Stimulated activated CD8-positive, alpha-beta memory T cell treated with anti-CD3 and anti-CD28 coated beads, Interleukin-12 subunit alpha, Interleukin-12 subunit beta, amount 100 ng/mL, for 4 hours (primary cell): ENCODE measurements around the gene FAM210A.
"Not testable (repeated sequence)": the region's sequence is repeated elsewhere in the genome, so short reads cannot be mapped to it uniquely, and the experiment has no call there.

Experiments
- DNase-seq: peaks from one replicate; pipeline ENCODE4 v3.0.0-alpha.2; 2020; ENCODE audit warnings: low read depth

FAM210A gene

DNA sequence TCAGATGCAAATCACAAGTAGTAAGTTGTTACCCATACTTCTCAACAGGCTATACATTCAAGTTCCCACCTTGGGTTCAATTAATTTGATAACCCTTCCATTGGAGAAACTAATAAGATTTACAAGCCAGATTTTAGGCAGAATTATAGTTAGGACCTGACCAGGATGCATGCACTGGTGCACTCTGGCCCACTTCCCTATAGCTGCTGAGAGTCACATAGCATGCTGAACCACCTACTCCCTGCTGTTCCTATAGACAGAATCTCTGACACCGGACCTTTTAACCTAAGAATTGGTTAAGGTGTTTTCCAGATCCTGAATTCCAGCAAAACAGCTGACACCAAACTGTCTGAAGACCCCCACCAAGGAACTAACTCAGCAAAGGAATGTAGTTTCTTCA, 26.2 kb downstream of the FAM210A start:
- DNase-seq, result no peak

DNA sequence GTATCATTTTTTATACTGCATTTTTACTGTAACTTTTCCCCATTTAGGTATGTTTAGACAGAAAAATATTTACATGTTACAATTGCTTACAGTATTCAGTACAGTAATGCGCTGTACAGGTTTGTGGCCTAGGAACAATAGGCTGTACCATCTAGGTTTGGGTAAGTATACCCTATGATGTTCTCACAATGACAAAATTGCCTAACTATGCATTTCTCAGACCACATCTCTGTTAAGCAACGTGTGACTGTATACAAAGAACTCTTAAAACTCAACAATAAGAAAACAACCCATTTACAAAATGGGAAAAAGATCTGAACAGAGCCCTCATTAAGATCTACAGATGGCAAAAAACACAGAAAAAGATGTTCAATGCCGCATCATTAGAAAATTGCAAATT, 29.4 kb downstream of the FAM210A start:
- DNase-seq, result no peak

DNA sequence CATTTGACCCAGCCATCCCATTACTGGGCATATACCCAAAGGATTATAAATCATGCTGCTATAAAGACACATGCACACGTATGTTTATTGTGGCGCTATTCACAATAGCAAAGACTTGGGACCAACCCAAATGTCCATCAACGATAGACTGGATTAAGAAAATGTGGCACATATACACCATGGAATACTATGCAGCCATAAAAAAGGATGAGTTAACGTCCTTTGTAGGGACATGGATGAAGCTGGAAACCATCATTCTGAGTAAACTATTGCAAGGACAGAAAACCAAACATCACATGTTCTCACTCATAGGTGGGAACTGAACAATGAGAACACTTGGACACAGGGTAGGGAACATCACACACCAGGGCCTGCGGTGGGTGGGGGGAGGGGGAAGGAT, 31.0 kb downstream of the FAM210A start:
- DNase-seq, result not testable (repeated sequence)

DNA sequence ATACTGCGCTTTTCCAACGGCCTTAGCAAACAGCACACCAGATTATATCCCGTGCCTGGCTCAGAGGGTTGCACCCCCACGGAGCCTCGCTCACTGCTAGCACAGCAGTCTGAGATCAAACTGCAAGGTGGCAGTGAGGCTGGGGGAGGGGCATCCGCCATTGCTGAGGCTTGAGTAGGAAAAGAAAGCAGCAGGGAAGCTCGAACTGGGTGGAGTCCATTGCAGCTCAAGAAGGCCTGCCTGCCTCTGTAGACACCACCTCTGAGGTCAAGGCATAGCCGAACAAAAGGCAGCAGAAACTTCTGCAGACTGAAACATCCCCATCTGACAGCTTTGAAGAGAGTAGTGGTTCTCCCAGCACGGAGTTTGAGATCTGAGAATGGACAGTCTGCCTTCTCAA, 36.3 kb downstream of the FAM210A start:
- not testable (repeated sequence) for DNase-seq

DNA sequence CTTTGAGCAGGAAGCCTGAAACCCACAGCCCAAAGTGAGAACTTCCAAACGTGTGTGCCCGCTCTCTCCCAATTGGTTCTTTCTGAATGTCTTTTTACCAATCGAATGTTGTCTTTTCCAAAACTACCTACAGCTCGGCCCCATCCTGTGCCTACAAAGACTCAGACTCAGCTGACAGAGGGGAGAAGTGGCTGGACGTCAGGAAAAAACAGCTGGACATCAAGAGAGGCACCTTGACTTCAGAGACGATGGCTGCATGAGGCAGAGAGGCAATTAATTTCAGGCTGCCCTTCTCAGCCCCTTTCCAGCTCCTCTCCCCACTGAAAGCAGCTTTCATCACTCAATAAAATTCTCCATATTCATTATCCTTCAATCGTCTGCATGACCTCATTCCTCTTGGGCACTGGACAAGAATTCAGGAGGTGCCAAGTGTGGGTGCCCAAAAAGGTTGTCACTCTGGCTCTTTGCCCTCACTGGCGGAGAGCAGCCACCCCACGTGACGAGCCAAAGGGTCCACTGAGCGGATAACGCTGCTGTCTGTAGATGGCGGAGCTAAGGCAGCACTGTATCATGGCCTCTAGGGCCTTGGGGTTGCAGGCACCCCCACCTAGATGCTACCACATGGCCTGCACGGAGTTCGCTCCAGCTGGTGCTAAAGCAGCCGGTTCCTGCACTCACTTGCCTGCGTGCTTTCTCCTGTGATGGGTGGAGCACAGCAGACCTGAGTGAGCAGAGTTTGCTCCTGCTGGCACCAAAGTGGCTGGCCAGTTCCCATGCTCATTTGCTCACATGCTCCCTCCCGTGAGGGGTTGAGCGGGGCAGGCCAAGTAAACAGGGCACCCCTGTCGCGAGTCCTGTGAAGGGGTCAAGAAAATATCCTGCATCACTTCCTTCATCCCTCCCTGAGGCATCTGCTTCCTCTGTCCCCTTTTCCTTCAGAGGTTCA, 37.9 kb downstream of the FAM210A start:
- DNase-seq, result no peak

DNA sequence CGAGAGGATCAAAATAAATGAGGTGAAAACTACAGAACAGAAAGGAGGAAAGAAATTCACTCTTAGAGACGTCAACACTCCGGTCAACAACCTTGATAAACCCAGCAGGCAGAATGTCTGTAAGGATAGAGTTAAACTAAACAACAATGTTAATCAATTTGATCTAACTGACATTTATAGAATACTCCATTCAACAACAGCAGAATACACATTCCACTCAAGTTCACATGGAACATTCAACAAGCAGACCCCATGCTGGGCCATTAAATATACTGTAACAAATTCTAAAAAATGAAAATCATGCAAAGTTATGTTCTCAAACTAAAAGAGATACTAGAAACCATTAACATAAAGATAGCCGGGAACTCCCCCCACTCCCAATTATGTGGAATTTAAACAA, 41.8 kb downstream of the FAM210A start:
- no peak for DNase-seq

DNA sequence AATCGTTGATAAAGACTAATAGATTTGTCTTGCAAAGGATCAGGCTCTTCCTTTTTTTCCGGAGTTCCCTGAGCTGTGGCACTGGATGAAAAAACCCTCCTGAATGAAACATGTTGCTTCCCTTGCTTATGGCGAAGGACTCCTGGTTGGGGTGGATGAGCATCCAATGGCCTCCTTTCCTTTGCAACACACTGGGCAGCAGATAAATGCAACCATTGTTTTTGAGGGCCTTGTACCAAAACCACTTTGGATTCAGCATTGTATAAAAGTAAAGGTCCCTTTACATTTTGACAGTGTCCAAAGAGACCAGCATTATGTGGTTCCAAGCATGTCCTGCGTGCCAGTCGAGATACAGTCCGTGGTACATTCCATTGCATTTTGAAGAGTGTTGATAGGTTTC, 44.7 kb downstream of the FAM210A start:
- no peak for DNase-seq

DNA sequence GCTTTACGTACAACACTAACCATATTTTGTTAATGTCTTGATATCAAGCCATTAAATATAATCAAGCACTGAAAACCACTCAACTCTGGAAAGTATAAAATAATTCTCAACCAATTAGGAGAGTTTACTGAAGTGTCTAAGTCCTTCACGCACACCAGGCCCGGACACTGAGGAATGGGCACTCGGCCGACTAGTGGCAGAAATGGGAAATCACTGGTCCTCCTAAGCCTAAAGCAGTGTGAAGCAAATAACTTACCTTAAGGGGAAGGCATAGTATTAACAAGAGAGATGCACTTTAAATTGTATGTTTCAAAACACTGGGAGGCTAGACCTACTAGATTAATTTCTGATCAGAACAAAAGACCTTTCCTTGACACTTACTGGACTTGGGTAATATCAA, 45.7 kb downstream of the FAM210A start:
- DNase-seq, result no peak

DNA sequence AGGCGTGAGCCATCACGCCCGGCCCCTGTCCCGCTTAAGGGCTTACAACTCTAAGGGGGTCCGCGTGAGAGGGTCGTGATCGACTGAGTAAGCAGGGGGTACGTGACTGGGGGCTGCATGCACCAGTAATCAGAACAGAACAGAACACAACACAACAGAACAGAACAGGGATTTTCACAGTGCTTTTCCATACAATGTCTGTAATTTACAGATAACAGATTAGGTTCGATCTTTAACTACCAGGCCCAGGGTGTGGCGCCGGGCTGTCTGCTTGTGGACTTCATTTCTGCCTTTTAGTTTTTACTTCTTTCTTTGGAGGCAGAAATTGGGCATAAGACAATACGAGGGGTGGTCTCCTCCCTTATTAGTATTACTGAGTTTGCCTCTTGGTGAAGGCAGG, 49.0 kb downstream of the FAM210A start:
- not testable (repeated sequence) for DNase-seq

DNA sequence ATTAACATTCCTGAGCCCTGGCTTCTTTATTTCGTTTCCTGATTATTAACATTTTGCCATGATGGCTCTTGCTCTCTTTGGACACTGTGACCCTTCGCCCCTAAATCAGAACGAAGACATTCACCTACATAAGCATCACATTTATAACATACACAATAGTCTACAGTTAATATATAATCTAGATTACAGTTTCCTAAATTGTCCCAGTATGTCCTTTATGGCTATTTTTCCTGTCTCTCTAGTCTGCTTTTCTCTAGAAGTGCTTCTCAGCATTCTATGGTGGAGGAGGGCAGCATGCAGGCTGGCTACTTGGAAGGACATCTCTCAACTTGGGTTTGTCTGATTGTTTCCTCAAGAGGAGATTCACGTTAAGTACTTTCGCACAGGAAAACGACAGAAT, 49.9 kb downstream of the FAM210A start:
- DNase-seq, result no peak

DNA sequence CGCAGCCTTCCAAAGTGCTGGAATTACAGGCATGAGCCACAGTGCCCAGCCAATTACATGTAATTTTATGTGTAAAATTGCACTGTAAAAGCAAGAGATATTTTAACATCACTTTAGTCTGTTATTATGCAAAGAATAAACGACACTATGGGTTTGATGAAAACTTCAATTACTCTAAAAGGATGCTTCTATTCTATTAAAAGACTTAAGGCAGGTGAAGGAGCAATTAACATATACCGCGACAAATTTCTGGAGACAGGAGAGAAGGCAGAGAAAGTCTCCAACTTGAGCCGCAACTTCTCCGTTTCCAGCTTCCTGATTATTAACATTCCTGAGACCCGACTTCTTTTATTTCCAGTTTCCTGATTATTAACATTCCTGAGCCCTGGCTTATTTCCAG, 53.7 kb downstream of the FAM210A start:
- no peak for DNase-seq

DNA sequence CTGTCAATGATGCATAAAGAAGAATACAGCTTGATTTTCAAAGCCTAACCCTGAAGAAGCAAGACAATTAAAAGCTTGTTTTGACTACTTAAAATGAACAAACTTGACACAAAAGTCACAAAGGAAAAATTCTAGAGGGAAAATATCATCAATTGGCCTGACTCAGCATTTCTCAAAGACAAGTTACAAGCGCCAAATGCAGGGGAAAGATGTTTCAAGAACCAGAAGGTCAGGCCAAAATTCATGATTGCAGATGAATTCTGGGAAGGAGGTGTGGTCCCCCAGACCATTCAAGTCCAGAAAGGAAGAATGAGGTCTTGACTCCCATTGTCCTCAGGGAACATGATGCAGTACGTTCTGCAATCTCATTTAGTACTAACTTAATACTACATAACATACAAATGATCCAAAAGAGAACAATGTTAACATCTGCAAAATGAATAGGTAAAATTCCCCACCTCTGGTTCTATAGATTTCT, 64.5 kb downstream of the FAM210A start:
- no peak for DNase-seq

DNA sequence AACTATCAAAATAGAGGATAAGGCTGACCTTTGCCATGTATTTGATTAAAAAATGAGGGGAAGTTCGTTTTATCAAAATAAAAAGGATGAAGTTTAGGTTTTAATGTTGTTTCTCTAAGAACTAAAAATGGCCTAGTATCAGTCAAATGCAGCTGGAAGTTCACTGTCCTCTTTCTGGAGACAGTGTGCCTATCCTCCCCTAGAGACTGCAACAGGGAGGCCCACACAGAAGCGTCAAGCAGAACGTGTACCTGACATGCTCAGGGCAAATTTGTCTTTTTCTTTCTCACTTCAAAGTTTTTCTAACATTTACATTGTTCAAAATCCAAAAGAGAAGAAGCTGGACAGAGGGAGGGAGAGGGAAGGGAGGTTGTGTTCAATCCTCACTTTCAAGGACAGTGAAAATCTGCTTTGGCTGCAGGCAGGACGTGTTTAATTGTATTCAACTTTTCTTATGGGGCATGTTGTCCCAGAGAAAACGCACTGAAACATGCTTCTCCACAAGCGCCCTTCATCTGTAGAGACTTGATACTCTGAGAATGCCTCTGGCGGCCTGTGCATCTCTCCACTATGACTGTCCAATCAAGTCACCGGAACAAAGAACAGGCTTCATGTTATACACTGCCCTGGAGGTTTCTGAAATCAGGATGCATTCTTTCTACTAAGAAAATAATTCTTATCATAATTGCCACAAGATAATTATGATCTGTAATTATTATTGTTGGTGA, 65.1 kb downstream of the FAM210A start:
- no peak for DNase-seq

DNA sequence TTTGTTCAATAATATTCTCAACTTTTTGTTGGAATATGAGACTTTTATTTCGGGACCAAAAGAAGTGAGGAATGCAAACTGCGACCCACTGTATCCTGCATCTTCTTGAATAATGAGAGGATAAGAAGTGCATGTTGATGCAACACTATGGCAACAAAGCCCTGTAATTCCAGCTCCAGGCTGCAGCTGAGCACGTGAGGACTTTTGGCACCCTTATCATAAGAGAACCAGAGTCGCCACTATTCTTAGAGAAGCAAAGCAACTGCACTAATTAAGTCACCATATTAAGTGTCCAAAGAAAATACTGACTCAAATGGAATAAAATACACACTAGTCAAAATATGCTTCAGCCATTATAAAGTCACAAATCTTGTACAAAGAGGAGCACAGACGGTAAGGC, 65.8 kb downstream of the FAM210A start:
- DNase-seq, result no peak

DNA sequence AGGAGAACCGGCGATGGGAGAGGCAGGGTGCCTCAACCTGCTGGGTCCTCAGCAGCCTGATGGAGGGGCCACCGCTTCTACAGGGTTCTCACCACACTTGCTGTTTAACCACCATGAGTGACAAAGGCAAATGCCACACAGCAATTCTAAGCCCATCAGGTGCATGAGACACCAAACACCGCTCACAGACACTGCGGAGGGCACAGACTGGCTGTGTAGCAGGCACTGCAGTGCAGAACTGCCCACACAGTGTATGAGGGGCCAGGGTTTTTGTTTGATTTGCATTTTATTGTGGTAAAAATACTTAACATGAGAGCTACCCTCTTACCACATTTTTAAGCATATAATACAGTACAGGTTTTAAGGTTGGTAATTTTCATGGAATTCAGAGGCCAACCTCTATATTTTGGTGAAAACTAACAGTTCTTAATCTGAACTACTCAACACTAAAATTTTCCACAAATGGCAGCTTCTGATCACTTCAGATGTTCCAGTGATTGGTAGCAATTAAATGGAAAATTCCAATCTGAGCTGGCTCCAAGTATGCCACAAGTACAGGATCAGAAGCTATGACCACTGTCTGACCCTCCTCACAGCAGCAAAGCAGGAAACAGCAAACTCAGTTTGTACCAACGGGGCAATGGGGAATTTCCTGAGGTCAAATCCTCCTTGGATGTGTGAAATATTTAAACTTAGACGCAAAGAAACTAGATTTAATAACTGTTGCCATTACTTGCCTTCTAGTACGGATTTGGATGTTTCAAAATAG, 67.7 kb downstream of the FAM210A start:
- no peak for DNase-seq

DNA sequence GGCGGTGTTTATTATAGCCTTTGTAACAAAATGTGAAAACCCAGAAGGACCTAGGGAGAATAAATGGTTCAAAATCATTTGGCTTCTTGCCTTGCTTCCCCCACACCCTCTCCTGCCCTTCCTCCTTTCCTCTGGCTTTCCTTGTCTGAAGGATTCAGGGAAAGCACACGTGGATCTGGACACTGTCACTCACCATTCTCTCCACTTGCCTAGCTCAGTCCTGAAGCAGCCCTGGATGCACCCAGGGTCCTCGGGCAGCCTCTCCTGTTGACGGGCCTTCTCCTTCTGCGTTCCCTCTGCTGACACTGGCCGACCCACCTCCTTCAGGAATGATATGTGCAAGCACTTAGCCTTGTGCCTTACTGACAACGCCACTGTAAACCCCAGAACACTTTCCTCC, 68.4 kb downstream of the FAM210A start:
- no peak for DNase-seq

DNA sequence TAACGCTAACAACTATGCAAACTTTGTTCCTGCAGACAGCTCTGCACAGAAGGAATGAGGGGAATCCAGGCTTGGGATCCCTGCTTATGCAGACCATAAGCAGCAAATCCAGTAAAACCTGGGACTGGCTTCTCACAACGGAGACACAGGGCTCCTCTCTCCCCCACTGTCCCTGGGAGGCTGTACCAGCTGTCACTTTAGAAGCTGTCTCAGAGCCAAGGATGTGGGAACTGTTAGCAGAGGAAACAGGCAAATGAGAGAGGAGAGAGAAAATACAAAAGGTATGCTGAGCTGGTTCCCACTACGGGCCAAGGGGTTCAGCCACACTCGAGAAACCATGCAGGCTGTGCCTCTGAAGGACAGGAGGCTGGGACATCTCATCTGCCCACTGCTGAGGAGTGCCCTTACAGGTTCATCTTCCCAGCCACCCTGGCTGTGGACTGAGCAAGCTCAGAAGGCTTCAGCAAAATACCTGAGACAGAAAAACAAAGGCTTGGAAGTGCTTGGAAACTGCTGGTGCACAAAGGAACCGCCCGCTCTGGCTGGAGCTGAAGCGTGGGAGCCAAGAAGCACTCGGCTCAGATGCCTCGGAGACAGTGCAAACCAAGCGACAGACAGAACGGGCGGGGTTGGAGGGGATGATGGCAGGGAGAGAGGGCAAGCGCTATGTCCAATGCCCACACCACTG, 72.5 kb downstream of the FAM210A start:
- DNase-seq, result no peak

DNA sequence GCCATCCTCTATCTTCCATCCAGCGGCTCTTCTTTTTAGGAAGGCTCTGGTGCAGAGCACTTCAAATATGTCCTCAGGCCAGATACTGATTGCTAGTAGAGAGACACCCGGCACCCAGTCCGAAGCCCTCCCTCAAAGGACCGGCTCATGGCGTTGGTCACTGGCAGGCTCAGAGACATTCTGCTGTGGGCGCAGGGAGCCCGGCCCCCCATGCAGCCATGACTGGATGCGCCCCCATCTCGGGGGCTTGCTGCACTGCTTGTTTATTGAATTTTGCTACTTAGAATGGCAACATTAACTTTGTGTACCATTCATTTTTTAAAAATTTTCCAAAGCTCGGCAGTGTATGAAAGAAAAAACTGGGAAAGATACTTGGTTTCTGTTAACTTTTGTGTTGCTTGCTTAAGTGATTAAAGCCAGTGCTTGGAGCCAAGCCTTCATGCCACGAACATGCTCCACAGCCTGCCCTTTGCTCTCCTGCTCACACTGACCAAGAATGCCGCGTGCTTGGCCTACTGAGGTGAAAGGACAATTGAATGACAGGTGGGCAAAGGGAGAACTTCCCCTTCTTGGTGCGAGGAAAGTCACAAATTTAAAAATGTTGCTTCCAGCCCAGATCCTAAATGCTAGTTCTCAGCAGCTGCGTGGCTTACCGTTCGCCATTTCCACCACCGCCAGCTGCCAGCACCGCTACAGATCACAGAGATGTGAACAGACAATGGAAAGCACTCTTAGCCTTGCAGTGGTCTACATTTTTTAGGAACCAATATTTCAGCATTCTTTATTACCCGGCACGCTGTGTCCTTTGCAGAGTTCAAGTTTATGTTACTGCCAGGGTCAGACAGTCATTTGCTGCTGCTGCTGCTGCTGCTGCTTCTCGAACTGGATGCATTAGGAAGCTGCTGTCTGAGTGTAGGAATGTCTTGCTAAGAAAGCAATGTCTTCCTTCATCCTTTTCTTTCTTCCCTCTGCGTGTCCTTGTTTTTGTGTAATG, 76.7 kb downstream of the FAM210A start:
- no peak for DNase-seq

DNA sequence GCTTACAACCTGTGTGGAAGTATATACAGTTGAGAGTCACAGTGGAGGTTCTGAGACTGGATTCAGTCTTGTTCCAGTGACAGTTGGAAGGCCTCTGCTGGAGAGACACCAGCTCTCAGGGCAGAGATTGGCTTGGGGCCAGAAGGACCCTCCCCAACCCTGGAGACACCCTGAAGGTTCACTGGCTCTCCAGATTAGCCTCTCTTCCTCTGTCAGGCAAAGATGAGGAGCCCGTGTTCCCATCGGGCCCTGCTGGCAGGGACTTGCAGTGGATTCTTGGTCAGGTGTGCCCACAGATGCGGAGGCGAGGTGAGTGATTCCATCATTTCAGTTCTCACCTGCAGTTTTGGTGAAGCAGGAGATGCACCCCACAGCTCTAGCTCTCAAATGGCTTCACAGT, 78.6 kb downstream of the FAM210A start:
- DNase-seq, result no peak

DNA sequence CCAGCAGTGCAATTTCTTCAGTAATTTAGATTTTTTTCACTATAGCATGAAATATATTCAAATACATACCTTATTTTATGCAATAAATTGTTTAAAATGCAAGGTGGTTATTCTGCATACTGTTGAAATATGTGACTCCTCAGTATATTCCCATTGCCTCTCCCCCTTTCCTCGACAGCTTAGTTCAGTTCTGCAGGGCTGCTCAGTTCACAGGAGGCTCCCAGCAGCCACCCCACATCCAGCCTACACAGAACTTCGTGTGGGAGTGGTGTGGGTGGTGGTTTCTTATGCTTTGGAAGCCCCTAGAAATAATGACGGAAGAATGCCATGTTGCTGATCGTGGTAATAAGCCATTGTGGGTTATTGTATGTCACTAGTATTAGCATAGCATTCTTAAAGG, 79.7 kb downstream of the FAM210A start:
- no peak for DNase-seq

DNA sequence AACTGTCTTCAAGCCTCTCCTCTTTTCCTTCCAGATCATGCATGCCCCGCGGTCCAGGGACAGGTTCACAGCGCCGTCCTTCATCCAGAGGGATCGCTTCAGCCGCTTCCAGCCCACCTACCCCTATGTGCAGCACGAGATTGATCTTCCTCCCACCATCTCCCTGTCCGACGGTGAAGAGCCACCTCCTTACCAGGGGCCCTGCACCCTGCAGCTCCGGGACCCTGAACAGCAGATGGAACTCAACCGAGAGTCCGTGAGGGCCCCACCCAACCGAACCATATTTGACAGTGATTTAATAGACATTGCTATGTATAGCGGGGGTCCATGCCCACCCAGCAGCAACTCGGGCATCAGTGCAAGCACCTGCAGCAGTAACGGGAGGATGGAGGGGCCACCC, 81.3 kb downstream of the FAM210A start:
- DNase-seq, result no peak
